DMS79 (cell line): ENCODE measurements around the gene PADI2.
A peak's percentile ranks its signal among the peaks of the same experiment; 100 is the strongest.

Source experiments
- DNase-seq: peaks from one replicate; lab custom pipeline; 2025; lab: John Stamatoyannopoulos, UW

PADI2 gene

DNA sequence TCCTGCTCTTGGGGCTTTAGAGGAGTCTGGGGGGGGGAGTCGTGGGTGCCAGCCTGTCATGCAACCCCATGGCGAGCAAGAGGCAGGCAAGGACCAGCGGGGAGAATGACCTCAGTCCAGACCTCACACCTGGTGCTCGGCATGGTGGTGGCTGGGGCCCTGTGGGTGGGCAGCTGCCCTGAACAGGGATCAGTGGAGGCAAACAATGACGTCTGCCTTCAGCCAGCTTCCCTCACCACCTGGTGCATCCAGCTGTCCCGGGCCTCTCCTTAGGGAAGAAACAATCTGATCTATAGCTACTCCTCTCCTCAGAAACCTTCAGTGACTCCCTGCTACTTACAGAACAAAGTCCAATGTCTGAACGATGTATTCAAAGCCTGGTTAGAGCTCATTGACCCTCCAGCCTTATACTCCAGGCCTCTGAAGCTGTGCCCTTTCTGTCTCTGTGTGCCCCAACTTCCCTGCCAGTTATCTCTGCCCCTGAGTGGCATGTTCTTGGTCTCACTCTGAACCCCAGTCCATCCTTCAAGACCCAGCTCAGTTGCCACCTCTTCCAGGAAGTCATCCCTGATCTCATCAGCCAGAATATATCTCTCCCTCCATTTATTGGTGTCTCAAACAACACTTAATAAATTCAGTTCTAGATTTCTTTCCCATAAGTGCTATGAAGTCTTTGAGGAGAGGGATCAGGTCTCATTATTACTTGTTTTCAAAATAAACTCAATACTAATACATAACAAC, 6.6 kb downstream of the PADI2 start:
- DNase-seq, result no peak

DNA sequence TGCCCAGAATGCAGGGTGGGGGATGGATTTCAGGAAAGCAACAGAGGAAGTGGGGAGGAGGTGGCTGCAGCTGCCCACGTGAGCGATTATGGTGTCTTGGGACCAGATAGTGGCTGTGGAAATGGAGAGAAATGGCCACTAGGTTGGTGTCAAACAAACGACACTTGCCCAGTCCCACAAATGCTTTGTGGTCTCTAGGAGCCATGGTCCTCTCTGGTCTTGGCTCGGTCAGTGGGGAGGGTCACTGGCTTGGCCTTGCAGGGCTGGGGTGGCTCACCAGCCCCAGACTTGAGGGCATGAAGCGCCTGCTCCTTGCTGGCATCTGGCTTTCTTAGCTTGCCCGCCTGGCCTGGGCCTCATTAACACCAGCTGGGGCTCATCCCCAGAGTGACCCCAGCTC, 7.2 kb downstream of the PADI2 start:
- no peak for DNase-seq

DNA sequence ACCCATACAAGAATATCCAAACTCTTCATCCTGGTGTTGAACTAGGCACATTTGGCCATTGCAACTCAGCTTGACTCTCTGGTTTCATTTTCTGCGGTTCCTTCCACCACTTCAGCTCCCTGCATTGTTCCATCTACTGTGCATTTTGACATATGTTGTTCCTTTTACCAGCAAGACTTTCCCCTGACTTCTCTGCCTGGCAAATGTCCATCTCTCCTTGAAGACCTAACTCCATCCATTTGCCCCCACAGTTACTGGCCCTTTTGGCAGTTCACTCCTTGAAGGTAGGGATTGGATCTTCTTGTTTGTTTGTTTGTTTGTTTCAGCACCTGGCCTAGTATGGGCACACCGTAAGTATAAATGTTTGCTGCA, 8.7 kb downstream of the PADI2 start:
- DNase-seq, result no peak

DNA sequence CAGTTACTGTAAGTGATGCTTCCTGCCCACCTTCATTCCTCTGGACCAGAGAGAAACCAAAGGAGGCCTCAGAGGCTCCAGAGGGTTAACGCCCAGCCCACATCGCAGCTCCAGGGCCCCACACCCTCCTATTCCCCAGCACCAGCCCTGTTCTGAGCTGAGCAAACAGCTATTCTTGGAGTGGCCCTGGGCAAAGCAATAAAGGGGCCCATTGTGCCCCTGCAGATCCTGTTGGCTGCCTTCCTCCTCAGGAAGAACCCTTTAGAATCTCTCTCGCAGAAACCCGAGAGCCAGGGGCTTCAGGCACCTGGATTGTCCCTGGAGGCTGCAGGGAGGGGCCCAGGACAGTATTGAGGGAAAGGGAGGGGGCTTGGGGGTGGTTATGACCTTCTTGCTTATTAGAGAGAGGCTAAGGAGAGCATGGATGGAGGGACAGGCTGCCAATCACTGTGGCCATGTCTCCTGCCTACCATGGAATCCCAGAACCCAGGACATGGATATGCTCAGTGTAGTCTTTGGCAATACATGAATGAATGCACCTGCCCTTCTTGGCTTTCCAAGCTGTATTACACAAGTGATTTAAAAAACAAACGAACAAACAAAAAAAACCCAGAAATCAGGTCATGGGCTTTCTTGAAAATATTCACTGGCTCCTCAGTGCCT, 9.2 kb downstream of the PADI2 start:
- DNase-seq, result peak; percentile 69

DNA sequence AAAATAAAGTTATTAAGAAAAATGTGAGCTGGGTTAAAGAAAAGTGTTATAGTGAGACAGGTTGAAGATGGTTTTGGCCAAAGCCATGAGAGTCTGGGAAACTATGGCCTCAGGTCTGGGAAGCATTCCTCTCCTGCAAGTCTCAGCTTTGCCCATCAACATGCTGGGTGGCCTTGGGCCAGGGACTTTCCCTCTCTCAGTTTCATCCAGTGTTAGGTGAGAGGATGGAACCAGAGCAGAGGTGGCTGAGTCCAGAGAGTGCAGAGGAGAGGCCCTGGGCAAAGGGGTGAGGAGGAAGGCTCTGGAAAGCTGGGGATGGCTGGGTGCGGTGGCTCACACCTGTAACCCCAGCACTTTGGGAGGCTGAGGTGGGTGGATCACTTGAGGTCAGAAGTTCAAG, 10.5 kb downstream of the PADI2 start:
- DNase-seq, result no peak

DNA sequence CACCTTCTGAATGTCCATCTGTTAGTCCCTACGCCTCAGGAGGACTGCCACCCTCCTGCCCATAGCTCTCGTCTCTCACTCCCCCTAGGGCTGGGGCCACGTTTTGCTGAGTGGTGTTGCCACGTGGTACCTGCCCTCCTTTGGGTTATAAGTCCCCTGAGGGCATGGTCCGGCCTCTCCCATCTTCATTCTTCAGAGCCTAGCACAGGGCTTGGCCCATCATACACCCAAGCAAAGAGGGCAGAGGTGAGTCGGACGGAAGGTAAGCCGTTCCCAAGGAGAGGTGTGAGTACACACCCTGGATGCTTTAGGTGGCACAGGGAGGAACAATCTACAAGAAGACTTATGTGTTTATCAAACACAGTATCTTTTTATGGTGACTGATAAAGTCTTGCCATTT, 10.9 kb downstream of the PADI2 start:
- no peak for DNase-seq

DNA sequence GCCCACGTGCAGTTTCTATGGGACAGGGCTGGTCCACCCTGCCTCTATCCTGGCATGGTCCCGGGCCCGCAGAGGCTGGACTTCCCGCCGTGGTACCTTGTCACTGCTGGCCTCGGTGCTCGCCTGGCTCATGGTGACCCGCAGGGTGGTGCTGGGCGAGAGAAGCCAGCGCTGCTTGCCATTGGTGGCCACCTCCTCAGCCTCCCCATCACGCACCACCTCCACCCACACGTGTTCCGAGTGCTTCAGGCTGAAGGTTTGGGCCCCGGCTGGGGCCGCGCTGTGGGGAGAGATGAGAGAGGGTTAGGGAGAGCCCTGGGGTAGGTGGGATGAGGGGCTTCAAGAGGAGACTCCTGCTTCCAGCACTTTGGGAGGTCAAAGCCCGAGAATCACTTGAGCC, 14.5 kb downstream of the PADI2 start:
- DNase-seq, result no peak

DNA sequence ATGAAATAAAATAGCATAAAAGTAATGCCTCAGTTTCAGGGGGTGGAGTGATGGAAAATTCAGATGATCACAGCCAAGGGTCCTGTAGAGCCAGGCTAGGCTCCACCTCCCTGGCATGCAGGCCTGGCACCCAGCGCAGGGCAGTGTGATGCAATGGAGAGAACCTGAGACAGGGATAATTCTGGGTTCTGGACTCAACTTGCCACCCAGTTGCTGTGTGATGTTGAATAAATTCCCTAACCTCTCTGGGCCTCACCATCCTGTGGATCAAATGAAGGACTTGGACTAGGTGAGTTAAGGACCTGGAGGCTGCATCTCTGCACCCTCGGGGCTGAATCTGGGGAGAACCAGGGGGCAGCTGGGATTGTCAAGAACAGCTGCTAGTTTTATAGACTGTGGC, 17.0 kb downstream of the PADI2 start:
- DNase-seq, result no peak

DNA sequence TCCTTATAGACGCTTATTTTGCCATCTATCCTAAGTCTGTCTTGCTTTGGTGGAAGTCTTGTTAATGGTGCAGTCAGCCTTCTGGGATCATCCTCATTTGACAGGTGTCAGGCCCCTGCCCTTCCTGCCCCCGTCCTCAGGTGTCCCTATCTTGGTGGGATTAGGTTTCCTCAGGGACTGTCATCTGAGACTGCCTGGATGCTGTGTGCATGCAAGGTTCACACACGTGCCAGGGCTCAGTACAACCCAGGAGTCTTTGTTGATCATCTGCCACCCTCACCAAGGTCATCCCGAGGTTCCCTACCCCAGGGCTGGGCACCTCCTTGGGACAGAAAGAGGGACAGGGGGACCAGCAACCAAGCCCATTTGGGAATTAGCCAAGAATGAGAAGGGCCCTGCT, 18.0 kb downstream of the PADI2 start:
- DNase-seq, result no peak

DNA sequence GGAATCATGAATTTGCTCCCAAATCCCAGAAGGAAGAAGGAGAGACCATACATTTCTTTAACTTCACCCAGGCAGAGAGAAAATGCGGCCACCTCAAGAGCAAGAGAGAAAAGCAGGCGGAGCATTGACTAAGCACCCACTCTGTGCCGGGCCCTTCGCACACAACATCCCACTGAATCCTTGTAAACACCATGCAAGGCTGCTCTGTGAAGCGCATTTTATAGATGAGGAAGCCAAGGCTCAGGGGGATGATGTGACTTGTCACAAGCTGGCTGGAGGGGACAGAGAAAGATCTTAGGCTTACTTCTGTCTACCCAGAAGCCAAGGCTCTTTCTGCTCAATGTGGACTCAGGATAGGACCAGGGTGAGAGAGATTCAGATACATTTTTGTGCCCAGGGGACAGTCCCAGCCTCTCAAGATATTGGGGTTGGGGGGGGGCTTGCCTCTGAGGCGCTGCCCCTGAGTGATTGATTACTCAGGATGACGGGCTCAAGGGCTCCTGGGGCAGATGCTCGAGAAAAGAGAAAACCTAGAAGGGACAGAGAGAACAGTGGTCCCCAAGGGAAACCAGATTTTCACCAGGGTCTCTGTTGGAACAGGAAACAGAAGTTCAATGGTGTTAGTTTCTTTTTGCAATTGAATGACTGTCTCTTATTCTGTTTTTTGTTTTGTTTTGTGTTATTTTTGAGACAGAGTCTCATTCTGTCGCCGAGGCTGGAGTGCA, 19.5 kb downstream of the PADI2 start:
- DNase-seq, result no peak

DNA sequence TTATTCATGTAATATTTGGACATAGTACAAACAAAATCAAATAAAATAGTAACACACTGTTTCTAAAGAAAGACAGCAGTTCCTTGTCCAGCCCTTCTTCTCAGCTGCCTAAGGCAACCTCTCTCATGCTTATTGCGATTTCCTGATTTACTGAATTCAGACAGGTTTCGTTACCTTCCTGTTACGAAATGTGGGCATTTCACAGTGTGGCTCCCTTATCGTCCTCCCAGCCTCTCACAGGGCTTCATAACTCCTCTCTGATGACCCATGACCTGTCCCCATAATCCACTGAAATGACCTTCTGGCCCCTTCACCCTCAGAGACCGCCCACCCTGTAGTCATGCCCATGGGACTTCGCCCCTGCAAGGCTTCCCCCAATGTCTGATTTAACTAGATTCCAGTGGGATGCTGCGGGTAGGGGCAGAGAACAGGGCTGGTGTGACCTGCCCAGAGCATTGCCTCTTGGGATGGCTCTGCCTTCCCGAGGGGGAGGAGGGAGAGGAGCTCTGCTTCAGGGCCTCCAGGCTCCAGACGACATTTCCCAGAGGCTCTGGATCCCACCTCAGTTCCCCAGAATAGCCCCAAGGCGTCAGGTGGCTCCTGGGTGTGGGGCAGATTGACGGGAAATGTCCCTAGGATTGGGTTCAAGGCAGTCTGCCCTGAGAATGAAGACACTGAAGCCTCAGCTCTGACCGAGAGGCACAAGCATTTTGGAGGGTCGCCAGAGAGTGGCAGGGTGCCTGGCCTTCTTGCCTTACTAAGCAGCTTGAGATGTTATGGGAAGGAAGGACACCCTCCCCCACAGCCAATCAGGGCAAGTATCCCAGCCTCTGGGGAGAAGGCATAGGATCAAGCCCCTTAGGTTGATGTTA, 20.6 kb downstream of the PADI2 start:
- DNase-seq, result no peak

DNA sequence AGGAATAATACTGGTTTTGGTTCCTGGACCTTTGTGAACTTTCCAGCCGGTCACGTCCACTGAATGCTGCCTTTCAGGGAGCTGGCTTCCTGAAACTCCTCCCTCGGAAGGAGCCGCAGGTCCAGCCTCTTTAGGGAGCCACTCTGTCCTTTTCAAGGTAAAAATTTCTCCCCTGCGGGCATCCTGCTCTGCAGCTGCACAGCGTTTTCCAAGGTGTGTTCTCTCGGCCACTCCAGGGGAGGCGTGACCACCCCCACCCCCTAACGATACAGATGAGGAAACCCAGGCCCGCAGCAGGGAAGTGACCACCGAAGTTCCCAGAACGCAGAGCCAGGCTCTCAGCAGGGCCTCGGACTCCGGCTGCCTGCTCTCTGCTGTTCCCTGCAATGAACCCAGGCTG, 21.5 kb downstream of the PADI2 start:
- DNase-seq, result no peak

DNA sequence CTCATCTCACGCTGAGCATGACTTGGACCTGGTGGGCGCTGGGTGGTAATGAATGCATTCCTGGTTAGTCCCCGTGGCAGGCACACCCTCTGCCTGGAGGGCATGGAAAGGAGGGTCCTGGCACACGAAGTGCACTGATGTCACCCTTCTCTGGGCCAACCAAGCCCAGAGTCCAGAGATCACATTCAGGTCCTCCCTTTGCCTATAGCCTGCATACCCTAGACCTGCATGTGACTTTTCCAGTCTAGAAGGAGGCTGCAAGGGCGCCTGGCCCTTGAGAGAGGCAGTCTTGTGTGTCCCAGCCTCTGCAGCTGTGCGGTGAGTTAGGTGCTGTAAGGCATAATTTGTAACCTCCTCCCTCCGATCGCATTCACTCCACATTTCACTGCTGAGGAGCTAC, 22.1 kb downstream of the PADI2 start:
- no peak for DNase-seq

DNA sequence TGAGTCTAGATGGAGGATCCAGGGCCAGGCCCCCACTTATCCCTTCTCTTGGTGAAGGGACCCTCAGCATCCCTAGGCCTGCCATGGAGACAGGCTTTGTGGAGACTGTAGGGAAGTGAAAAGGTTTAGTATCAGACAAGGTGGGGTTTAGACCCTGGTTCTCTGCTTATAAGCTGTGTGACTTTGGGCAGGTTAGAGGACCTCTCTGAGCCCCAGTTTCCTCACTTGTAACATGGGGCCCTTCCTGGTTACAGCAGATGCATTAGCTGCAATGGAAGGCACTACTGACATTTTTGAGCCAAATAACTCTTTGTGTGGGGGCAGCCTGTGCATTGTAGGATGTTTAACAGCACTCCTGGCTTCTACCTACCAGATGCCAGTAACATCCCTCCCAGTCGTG, 22.7 kb downstream of the PADI2 start:
- no peak for DNase-seq

DNA sequence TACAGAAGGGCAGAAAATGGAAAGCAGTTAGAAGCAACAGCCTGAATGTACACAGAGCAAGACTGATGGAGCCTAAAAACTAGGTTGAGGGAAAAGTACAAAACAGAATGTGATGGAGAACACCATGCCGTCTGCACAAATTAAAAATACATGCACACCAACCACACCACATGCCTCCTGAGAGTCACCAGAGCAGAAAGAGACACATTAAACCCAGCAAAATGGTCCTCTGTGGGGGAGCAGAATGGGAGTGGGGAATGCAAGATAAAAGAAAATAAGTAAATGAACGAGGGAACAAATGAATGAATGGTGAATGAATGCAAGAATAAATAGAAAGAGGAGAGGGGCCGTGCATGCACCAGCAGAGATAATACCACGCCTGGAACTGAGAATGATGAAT, 24.1 kb downstream of the PADI2 start:
- DNase-seq, result no peak

DNA sequence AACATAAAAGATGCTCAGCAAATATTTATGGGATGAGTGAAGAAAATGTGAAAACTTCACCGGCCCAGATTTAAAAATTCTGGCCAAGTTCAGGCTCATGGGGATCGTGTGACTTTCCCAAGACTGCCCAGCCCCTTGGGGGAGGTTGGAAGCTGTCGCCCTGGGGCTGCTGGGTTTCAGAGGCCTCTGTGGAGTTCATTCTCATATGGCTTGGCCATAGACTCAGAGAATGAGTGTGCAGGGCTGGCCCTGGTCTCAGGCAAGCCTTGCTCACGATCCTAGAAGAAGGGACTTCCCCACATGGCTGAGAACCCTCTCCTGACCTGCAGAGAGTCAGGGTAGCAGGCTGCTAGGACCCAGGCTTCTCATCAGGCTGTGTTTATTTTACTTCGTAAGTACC, 24.6 kb downstream of the PADI2 start:
- DNase-seq, result no peak

DNA sequence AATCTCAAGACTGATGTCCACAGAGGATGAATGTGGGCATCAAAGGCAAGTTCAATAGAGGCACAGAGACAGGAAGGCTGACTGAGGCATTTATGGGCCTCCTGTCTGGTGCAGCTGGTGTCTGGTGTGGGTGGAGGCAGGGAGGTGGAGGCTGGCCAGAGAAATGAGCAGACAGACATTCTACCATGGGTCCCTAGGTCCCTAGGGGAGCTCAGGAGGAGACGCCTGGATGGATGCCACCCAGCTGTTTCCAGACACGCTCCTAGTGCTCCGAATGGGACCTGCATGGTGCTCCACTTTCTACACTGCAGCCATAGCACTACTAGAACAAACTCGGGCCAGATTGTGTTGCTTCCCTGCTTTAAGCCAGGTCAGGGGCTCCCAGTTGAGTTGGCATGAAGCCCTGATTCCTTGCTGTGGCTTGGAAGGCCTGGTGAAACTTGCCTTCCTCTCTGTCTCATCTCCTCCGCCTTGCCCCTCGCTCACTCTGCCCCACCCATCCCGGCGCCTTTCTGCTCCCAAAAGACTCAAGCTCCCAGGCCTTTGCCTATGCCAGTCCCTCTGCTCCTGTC, 25.3 kb downstream of the PADI2 start:
- no peak for DNase-seq

DNA sequence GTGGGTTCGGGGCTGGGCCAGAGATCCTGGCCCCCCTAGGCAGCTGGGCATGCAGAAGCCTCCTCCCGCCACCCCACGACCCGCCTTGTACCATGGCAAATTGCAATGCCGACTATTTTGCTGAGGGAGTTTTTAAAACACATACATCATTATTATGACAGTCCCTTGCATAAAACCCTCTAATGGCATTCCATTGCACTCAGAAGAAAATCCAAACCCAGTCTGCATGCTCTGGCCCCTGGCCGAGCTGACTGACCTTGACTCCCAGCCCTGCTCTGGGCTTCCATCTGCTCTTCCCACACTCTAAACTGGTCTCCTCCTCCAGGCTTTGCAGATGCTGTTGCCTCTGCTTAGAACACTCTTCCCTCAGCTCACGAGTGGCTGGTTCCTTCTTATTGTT, 28.0 kb downstream of the PADI2 start:
- no peak for DNase-seq

DNA sequence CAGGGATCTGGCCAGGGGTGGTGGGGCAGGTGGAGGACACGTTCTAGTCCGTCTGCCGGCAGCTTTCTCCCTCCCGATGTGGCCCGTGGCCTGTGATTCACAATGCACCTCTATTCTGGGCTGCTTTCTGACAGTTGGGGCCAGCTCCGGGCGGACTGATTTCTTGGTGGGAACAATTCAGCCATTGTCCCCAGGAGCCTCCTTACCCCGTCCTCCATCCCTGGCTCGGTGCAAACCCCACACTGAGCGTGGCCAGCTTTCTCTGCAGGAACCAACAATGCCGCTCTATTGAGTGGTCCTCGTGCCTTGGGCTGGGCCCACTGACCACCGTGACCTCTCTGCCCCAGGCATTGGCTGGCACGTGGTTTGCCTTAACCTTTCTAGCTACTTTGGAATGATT, 29.7 kb downstream of the PADI2 start:
- no peak for DNase-seq

DNA sequence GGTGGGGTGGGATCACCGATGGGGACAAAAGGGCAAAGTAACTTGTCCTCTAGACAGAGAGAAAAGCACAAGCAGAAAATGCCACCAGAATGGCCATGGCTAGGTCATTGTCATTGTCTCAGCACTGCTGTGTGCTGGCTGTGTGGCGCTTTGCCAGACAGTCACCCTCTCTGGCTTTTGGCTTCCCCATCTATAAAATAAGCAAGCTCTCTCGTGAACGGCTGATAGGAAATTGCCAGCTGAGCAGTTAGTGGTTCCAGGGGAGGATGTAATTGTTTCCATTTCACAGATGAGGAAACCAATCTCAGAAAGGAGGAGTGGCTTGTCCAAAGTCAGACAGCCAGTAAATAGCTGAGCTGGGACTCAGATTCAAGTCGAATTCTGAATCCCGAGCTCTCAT, 32.5 kb downstream of the PADI2 start:
- no peak for DNase-seq

DNA sequence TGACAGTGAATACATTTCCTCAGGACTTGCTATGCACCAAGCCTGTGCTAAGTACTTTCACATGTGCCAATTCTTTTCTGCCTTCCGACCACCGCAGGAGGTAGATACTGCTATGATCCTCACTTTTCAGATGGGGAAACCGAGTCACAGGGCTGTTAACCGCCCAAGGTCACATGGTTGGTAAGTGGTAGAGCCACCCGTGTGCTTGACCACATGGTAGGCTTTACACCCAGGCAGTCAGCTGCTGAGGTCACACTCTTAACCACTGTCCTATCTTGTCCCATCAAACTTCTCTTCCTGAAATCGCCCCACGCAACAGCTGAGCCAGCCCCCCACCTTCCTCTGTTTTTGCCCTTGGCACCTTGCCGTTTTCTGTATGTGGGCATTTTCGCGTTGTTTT, 34.5 kb downstream of the PADI2 start:
- DNase-seq, result no peak

DNA sequence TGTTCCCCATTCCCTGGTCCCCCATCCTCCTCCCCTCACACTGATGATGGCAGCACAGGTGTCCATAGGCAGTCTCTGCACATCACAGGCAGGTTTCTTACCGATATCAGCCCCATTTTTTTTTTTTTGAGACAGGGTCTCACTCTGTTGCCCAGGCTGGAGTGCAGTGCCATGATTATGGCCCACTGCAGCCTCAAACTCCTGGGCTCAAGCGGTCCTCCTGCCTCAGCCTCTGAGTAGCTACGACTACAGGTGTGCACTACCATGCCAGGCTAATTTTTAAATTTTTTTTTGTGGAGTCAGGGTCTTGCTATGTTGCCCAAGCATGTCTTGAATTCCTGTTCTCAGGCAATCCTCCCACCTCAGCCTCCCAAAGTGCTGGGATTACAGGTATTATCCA, 36.5 kb downstream of the PADI2 start:
- no peak for DNase-seq
